Glutamatergic neuron (in vitro differentiated cells): ENCODE data around the gene CELF2. TPM values are rescaled to one million over a fixed set of nuclear protein-coding genes. Genes with fewer than 3 reads are reported as not detected.

Experiments
- DNase-seq: peaks from one replicate; pipeline ENCODE4 v3.0.0; 2022
- H3K27ac Mint-ChIP-seq: one replicate; pipeline ENCODE4 v1.8.0; 2020; ENCODE audit warnings: mild to moderate bottlenecking, mixed read lengths, inconsistent platforms; ENCODE audit not compliant: unreplicated experiment
- H3K27me3 Mint-ChIP-seq: one replicate; pipeline ENCODE4 v1.8.0; 2020; ENCODE audit warnings: mild to moderate bottlenecking, moderate library complexity, mixed read lengths, inconsistent platforms; ENCODE audit not compliant: unreplicated experiment
- H3K36me3 Mint-ChIP-seq: one replicate; pipeline ENCODE4 v1.8.0; 2020; ENCODE audit warnings: mild to moderate bottlenecking, mixed read lengths, inconsistent platforms; ENCODE audit not compliant: unreplicated experiment
- H3K4me1 Mint-ChIP-seq: one replicate; pipeline ENCODE4 v1.8.0; 2020; ENCODE audit warnings: mild to moderate bottlenecking, low read depth, mixed read lengths, inconsistent platforms; ENCODE audit not compliant: unreplicated experiment
- H3K4me3 Mint-ChIP-seq: one replicate; pipeline ENCODE4 v1.8.0; 2020; ENCODE audit warnings: mild to moderate bottlenecking, mixed read lengths, inconsistent platforms; ENCODE audit not compliant: unreplicated experiment
- H3K9me3 Mint-ChIP-seq: one replicate; pipeline ENCODE4 v1.8.0; 2020; ENCODE audit warnings: mild to moderate bottlenecking, moderate library complexity, mixed read lengths, inconsistent platforms; ENCODE audit not compliant: unreplicated experiment
- total RNA-seq: library from RNA; stranded (reverse); fragmentation: NEBNext Ultra II Directional; extraction: Animal tissue kit (Norgen Biotek cat#: 25700); gene quantifications from one replicate; pipeline ENCODE4 v1.2.1, GENCODE V29; 2021; ENCODE audit not compliant: unreplicated experiment
- TF ChIP-seq, protein P1 (sequence below): fragments of 200-600 bp; sonication (generic); IDR thresholded peaks from one replicate; pipeline ENCODE4 v1.5.0; 2021; ENCODE audit not compliant: partially characterized antibody, unreplicated experiment

Gene CELF2
- total RNA-seq, 1 donor from 2014 or later, result 47.4 TPM

DNA sequence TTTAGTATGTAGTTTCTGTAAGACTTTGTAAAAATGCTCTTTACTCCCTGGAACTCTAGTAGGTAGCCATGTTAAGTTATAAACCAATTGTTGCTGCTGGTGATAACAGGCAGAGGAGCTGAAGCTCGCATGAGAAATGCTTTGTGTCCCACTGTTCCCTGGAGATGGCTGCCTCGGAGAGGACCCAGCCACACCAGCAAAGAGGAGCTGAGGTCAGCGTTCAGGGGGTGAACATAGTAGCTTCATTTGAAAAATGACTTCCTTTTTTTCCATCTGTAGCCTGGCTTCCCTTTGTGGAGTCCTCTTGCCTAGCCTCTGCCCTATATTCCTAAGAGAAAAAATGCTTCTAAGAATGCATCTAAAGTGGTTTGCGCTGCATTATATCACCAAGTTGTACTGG, 20.3 kb downstream of the CELF2 start:
- H3K27ac Mint-ChIP-seq, result no peak overlapping the region
- H3K36me3 Mint-ChIP-seq, result peaks cover 4% of the 10 kb centered on the region
- DNase-seq, result no peak
- H3K4me3 Mint-ChIP-seq, result no peak overlapping the region
- no peaks in the 10 kb centered on the region for H3K27me3 Mint-ChIP-seq
- TF ChIP-seq, protein P1, sequence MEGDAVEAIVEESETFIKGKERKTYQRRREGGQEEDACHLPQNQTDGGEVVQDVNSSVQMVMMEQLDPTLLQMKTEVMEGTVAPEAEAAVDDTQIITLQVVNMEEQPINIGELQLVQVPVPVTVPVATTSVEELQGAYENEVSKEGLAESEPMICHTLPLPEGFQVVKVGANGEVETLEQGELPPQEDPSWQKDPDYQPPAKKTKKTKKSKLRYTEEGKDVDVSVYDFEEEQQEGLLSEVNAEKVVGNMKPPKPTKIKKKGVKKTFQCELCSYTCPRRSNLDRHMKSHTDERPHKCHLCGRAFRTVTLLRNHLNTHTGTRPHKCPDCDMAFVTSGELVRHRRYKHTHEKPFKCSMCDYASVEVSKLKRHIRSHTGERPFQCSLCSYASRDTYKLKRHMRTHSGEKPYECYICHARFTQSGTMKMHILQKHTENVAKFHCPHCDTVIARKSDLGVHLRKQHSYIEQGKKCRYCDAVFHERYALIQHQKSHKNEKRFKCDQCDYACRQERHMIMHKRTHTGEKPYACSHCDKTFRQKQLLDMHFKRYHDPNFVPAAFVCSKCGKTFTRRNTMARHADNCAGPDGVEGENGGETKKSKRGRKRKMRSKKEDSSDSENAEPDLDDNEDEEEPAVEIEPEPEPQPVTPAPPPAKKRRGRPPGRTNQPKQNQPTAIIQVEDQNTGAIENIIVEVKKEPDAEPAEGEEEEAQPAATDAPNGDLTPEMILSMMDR, result no peak
- peaks cover 37% of the 10 kb centered on the region for H3K4me1 Mint-ChIP-seq
- H3K9me3 Mint-ChIP-seq, result peaks cover 1% of the 10 kb centered on the region

DNA sequence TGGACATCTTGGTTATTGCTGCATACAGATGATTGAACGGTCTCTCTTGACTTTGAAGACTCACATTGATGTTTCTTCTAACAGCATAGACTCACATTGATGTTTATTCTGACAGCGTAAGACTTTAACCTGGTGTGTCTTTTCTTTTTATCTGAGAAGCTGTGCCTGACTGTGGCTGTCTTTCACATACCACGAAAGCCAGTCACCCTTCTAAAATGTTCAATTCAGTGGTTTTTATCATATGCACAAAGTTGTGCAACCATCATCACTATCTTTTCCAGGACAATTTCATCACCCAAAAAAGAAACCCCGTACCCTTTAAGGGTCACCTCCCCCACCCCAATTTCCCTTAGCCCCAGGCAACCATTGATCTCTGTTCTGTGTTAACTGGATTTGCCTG, 24.7 kb downstream of the CELF2 start:
- TF ChIP-seq, protein P1, result no peak
- peaks cover 1% of the 10 kb centered on the region for H3K9me3 Mint-ChIP-seq
- DNase-seq, result no peak
- H3K4me3 Mint-ChIP-seq, result no peak overlapping the region
- no peak overlapping the region for H3K27ac Mint-ChIP-seq
- H3K36me3 Mint-ChIP-seq, result peaks cover 4% of the 10 kb centered on the region
- H3K27me3 Mint-ChIP-seq, result no peaks in the 10 kb centered on the region
- H3K4me1 Mint-ChIP-seq, result peaks cover 41% of the 10 kb centered on the region

DNA sequence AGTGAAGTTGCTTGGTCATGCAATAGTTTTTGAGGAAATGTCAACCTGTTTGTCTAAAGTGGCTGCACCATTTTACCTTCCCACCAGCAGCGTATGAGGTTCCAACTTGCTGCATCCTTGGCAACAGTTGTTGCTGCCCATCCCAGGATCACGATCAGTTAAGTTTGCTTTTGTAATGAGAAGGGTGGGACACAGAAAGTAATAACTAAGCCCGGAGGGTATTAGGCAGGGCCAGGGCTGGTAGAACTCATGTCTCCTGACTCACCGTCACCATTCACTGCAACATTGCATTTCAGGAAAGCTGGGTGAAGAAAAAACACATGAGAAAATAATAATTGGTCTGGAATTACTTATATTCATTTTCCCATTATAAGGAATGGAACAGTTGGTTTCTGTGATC, 25.4 kb downstream of the CELF2 start:
- TF ChIP-seq, protein P1, result no peak
- Mint-ChIP-seq H3K27me3 (no peaks in the 10 kb centered on the region), H3K4me1 (peaks cover 39% of the 10 kb centered on the region), H3K36me3 (peaks cover 4% of the 10 kb centered on the region), H3K9me3 (peaks cover 1% of the 10 kb centered on the region), H3K27ac (no peak overlapping the region), H3K4me3 (no peak overlapping the region)
- DNase-seq, result no peak

DNA sequence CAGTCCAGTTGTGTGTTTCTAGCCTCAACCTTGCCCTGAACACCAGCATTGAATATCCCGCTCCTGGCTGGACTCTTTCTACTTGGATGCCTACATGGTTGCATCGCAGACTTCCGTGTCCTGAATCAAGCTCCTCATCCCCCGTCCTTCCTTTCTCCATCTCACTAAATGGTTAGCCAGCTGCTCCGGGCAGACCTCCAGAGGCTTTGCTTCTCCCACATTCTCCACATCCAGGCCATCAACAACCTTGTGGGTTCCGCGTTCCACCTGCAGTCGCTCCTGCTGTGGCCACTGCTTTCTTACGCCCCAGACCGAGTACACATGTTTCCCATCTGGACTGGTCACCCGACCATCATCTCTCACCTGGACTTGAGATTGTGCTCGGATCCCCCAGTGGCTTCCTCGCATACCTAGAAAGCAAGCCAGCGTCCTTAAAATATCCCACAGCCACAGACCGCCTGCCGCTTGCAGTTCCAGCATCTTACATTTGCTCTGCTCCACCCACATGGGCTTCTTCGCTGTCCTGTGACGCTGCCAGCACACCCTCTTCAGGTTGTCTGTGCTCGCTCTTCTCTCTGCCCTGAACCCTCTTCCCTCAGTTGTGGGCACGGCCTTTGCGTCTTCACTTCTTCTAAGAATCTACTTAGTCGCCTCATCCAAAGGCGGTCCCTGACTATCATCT, 25.9 kb downstream of the CELF2 start:
- Mint-ChIP-seq H3K27ac (no peak overlapping the region), H3K4me1 (peaks cover 39% of the 10 kb centered on the region), H3K27me3 (no peaks in the 10 kb centered on the region), H3K9me3 (peaks cover 1% of the 10 kb centered on the region), H3K36me3 (peaks cover 4% of the 10 kb centered on the region), H3K4me3 (peak overlapping the region; percentile 20)
- no peak for DNase-seq
- TF ChIP-seq, protein P1, result no peak

DNA sequence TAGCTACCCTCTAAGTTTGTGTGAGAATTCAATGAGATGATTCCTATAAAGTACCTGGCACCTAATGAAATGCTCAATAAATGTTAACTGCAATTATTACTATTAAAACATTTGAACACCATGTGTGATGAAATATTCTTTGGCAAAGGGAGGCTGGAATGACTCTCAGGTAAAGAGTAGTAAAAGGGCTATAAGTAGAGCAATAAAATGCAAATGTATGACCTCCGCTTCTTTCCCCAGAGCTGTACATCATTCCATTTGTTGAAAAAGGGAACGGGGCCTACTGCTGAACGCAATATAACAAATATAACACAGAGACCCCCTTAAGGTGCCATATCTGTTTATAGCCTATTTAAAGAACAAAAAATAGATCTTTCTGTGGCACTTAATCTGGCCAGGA, 27.8 kb downstream of the CELF2 start:
- peaks cover 4% of the 10 kb centered on the region for H3K36me3 Mint-ChIP-seq
- TF ChIP-seq, protein P1, result no peak
- peaks cover 51% of the 10 kb centered on the region for H3K4me1 Mint-ChIP-seq
- no peak overlapping the region for H3K4me3 Mint-ChIP-seq
- H3K9me3 Mint-ChIP-seq, result peaks cover 1% of the 10 kb centered on the region
- H3K27ac Mint-ChIP-seq, result no peak overlapping the region
- DNase-seq, result no peak
- no peaks in the 10 kb centered on the region for H3K27me3 Mint-ChIP-seq
